GM19238 (cell line): Measurements from ENCODE around the gene SRP68.
"Not testable (repeated sequence)": the region's sequence is repeated elsewhere in the genome, so short reads cannot be mapped to it uniquely, and the experiment has no call there.

ENCODE experiments used
- DNase-seq: peaks from one replicate; pipeline ENCODE4 v3.0.0; 2011; ENCODE audit warnings: low spot score; ENCODE audit not compliant: insufficient read length

The SRP68 gene

GRCh38 chr17:76089680-76090516, 17.6 kb upstream of the SRP68 start:
- DNase-seq: peak; percentile 0

- no peak for DNase-seq
Observed at GRCh38 chr17:76088868-76089576, 16.7 kb upstream of the SRP68 start.

- peak; percentile 1 for DNase-seq
Observed at GRCh38 chr17:76088041-76088867, 15.9 kb upstream of the SRP68 start.

DNA sequence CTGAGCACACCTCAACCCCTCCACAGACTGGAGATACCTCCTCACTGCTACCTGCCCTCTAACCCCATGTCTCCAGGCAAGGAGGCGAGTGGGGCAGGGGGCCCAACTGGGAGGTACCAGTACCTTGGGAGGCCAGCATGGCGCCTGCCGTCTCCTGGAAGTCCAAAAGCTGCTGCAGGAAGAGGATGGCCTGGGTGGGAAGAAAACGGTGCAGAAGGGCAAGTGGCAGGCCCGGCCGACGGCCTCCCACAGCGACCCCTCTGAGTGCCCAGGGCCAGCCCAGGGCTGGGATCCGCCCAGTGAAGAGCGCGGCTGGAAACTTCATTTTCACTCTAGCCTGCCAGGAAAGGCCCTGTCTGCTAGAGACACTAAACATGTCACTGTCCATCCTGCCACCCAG, 15.2 kb upstream of the SRP68 start:
- DNase-seq: no peak

DNA sequence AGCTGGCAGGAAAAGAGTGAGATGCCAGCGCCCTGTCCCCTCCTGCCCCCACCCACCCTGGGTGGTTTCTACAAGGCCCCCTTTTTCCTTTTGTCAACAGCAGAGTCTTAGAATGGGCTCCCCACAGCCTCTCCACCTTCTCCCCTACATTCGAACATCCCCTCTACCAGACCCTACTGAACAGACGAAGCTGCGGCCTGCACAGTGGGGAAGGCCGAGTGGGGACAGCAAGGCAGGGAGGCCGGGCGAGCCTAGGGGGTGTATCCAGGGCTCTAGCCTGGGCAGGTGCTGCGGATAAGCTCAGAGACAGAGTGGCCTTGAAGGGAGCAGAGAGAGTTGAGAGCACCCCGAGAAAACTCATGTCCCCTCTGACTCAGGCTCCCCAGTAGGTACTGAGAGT, 14.1 kb upstream of the SRP68 start:
- DNase-seq: peak; percentile 0

DNA sequence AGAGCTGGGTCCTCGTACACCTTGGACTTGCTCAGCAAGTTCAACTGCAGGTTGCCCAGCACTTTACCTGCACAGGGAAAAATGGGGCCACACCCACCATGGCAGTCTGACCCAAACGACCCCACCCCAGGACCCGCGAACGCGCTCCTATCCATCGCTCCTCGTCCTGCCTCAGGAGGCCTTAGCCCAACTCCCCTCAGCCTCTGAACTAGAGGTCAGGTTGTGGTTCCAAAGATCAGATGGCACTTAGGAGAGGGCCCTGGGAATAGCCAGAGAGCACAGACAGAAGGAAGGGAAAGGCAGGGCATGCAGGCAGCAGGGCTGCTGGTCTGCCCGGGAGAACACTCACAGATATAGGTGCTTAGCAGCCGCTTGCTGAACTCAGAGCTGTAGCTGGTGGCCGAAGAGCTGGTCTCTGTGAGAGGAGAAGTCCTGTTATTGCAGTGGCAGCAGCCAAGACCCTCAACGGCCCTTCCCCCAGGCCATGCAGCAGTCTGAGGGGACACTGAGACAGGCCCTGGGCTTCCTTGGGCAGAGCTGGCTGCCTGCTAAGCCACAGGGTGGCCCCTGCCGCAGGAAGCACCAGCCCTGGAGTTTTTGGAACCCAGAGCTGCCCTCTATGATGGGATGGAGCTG, 13.5 kb upstream of the SRP68 start:
- peak; percentile 1 for DNase-seq

DNA sequence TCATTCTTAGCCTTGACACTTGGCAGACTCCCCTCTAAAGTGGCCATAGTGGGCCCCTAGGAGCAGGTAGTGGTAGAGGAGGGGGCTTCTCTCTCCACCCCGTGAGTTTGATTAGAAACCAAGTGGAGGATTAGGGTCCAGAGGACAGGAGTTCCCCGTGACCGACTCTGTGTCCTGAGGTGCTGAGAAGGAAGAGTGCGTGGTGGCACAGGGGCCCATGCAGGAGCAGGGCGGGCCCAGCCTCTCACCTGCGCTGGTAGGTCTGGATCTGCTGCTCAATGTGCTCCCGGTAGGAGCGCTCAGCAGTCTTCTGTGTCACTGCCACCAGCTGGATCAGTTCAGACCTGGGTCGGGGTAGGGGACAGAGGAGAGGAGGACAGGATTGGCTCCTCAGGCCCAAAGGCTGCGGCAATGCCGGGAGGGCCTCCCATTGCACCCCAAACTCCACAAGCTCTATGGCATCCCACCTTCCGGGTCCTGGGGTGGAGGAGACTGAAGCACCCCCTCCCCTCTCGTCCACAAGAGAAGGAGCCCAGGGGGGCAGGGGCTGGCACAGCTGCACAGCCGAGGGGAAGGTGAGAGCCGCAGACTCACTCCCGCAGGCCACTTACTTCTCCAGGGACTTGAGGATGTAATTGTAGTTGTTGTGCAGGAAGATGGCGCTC, 12.9 kb upstream of the SRP68 start:
- DNase-seq: no peak

- no peak for DNase-seq
Observed at GRCh38 chr17:76083536-76084182, 11.3 kb upstream of the SRP68 start.

DNA sequence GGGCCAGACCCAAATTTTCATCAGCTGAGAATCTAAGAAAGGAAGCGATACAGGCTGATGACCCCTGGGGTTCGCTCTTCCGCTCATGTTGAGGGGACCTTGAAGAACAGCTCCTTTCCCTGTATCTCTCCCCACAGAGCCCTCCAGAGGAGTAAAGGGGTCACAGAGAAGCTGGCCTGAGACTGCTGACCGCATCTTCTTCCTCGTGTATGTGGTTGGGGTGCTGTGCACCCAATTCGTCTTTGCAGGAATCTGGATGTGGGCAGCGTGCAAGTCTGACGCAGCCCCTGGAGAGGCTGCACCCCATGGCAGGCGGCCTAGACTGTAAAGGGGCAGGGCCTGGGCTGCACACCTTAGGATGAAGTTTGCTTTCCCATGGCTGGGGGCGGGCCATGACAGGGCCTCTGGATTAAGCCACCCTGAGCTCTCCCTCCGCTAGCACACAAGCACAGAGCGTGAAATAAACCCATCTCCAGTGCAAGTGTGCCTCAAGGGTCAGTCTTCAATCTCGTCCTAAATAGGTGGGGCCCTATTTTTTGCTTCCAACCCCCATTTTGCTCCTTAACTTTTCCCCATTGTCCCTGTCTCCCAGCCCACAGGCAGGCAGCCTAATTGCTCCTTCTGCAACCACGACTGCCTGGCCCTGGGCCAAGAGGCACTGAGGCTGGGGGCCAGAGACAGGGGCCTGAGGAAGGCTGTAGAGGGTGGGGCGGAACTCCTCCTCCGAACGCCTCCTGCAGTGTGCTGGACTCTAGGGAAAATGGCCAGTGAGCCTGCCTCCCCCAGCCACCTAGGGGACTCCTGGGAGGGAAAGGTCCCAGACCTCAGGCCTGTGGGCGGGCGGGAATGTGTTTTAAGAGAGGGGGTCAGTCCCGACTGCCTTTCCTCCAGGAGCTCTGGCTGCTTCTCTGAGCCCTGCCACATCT, 10.3 kb upstream of the SRP68 start:
- no peak for DNase-seq

DNA sequence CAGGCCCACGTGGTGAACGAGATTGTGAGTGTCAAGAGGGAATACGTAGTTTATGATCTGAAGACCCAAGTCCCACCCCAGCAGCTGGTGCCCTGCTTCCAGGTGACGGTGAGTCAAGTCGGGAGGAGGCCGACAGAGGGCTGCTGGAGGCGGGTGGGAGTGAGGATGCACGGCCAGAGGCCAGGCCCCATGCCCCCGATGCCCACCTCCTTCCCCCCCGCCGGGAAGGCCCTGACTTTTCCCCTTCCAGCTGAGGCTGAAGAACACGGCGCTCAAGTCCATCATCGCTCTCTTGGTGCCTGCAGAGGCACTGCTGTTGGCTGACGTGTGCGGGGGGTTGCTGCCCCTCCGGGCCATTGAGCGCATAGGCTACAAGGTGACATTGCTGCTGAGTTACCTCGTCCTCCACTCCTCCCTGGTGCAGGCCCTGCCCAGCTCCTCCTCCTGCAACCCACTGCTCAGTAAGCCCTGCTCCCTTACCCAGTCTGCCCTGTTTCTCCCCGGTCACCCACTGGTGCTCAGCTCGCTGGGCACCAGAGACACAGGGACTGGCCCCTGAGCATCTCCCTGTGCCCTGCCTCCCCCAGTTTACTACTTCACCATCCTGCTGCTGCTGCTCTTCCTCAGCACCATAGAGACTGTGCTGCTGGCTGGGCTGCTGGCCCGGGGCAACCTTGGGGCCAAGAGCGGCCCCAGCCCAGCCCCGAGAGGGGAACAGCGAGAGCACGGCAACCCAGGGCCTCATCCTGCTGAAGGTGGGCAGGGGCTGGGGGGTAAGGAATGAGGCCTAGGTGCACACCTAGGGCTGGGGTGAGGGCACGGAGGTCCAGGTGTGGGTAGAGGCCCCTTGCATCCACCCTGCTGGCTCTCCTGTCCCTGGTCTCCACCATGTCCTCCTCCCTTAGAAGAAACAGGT, 9.2 kb upstream of the SRP68 start:
- no peak for DNase-seq

GRCh38 chr17:76080768-76081287, 8.5 kb upstream of the SRP68 start:
- DNase-seq: no peak

DNA sequence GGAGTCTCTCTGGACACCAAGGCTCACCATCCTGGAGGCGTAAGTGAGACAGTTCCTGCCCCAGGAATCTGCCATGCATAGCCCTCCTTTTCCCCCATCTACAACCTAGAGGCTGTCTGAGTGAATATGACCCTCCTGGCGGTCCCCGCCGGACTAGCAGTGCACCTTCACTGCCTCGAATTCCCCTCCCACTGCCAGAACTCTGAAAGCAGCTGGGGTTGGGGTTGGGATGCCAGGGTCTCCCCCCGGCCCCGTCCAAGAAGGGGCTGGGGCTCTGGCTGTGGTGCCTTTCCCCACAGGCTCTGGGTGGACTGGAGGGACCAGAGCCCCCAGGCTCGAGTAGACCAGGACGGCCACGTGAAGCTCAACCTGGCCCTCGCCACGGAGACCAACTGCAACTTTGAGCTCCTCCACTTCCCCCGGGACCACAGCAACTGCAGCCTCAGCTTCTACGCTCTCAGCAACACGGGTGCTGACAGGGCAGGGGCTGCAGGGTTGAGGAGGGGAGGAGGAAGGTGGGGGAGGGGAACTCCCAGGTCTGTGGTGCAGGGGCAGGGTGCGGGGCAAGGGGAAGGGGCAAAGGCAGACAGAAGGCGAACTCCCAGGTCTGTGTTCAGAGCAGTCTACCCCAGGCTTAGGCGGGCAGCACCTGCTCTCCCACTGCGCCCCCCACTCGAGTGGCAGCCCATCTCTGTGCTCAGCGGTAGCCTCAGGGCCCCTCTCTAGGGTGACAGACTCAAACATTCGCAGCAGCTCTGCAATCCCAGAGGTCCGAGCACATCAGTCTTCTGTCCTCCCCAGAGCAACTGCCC, 7.8 kb upstream of the SRP68 start:
- DNase-seq: no peak

- DNase-seq: no peak
Observed at GRCh38 chr17:76079535-76079955, 7.2 kb upstream of the SRP68 start.

GRCh38 chr17:76078860-76079534, 6.7 kb upstream of the SRP68 start, which contains the start of gene ZACN:
TSS of gene ZACN (plus strand) at chr17:76079182. CDS start at chr17:76079265, 83 bp downstream.
- no peak for DNase-seq

GRCh38 chr17:76078370-76078769, 6.1 kb upstream of the SRP68 start:
- DNase-seq: not testable (repeated sequence)

DNA sequence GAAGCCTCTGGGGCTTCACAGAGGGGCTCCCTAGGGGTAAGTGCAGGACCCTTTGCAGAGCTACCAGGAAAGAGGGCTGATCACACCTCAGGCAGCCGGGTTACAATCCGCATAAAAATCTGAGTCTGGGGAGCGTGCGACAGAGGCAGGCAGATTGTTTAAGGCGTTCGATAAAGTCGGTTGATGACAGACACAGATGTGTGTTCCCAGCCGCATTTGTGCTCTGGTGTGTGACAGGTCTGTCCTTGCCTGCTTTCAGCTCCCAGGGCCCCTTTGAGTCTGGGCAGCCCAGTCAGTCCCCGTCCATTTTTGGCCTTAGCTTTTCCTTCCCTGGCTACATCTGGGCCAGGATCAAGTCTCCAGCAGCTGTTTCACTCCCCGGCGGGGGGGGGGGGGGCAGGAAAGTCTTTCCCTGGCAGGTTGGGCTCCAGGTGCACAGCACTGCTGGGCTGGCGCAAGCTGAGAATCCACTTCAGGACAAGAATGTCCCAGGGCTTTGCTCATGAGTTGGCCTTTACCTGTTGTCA, 5.3 kb upstream of the SRP68 start:
- no peak for DNase-seq
